GM23338 (cell line): ENCODE measurements around the gene PSD4.

ENCODE experiments used
- CREB1 ChIP-seq: fragments of 250-450 bp; sonication (Bioruptor Pico); IDR thresholded peaks from 2 replicates; pipeline ENCODE4 v1.5.0; 2020; ENCODE audit warnings: low read depth, mild to moderate bottlenecking, moderate library complexity
- EZH2 ChIP-seq: fragments of 200-600 bp; sonication (generic); IDR thresholded peaks from one replicate; pipeline ENCODE4 v1.8.0; 2017; ENCODE audit warnings: antibody characterized with exemption, mild to moderate bottlenecking, low read depth; ENCODE audit not compliant: unreplicated experiment
- POLR2AphosphoS5 ChIP-seq: IDR thresholded peaks from 2 replicates; pipeline ENCODE4 v1.6.1; 2016; ENCODE audit warnings: antibody characterized with exemption, low read depth
- TF ChIP-seq, protein P1 (sequence below), 2 experiments: fragments of 200-600 bp in 1 of 2; sonication (generic) in 1 of 2; conservative IDR thresholded peaks; 2 replicates each; pipeline versions ENCODE4 v1.5.1 to v1.6.1; 2016 to 2017; ENCODE audit warnings: antibody characterized with exemption in 2 of 2, low read depth in 2 of 2, mild to moderate bottlenecking in 2 of 2, moderate library complexity in 1 of 2

DNA sequence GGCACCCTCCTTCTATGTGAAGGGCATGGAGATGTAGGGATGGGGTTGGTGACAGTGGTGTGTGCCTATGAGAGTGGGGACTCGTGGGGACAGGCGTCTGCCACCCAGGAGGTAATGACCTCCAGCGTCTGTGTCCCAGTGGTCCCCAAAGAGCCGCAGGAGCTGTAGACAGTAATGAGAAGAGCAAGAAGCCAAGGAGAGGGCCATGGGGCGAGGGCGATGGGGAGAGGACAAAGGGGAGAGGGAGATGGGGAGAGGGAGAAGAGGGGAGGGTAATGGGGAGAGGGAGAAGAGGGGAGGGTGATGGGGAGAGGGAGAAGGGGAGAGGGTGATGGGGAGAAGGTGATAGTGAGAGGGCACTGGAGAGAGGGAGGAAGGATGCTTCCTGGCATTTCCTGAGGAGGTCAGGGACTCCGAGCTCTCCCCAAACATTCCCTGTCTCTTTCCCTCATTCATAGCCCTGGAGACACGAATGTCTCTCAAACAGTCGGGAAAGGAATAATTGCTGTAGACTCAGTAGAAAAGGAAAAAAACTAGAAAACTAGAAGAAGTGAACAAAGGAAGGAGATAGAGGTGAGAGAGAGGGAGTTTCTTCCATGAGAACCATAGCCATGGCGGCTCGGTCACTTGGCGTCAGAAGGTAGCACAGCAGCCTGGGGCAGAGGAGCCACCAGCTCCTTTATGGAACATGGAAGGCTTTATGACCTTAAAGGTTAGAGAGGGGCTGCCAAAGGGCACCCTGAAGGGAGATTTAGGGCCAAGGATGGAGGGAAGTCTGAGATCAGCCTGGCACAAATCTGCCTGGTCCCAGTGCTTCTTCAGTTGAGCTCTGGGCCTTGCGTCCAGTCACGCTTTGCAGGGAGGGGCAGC, 39.5 kb downstream of the PSD4 start:
- TF ChIP-seq EZH2, result no peak
- TF ChIP-seq, protein P1, sequence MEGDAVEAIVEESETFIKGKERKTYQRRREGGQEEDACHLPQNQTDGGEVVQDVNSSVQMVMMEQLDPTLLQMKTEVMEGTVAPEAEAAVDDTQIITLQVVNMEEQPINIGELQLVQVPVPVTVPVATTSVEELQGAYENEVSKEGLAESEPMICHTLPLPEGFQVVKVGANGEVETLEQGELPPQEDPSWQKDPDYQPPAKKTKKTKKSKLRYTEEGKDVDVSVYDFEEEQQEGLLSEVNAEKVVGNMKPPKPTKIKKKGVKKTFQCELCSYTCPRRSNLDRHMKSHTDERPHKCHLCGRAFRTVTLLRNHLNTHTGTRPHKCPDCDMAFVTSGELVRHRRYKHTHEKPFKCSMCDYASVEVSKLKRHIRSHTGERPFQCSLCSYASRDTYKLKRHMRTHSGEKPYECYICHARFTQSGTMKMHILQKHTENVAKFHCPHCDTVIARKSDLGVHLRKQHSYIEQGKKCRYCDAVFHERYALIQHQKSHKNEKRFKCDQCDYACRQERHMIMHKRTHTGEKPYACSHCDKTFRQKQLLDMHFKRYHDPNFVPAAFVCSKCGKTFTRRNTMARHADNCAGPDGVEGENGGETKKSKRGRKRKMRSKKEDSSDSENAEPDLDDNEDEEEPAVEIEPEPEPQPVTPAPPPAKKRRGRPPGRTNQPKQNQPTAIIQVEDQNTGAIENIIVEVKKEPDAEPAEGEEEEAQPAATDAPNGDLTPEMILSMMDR (conservative IDR thresholded peaks at IDR 0.05; ENCODE audit: low read depth in 2 of 2), result no peak
- no peak for TF ChIP-seq CREB1 (CRISPR knock-in tag)
- TF ChIP-seq POLR2AphosphoS5, result no peak
